CD1c-positive myeloid dendritic cell (primary cell): ENCODE results near the gene NKX6-1.

Source experiments
- DNase-seq: peaks from one replicate; pipeline ENCODE4 v3.0.0-alpha.2; 2016; ENCODE audit errors: extremely low spot score

NKX6-1 gene

GRCh38 chr4:84479663-84480062 lies 19.4 kb downstream of the NKX6-1 start:
- no peak for DNase-seq

DNA sequence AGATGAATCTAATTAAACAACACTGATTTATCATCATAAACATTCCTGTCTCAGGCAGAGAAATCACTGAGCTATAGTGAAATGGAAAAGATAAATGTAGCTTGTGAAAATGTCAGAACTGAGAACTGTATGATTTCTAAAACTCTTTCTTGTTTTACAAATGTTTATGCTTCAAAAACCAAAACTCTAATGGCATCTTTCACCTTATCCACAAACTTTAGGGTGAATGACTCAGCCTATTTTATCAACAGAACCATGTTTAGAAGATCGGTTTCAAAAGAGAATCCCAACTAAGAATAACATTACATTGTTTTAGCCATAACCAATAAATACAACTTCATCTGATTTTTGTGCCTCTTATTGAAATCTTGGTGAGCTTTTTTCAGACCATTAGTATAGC lies 21.4 kb downstream of the NKX6-1 start:
- DNase-seq = no peak

GRCh38 chr4:84474107-84474506 lies 25.0 kb downstream of the NKX6-1 start:
- DNase-seq = no peak

DNA sequence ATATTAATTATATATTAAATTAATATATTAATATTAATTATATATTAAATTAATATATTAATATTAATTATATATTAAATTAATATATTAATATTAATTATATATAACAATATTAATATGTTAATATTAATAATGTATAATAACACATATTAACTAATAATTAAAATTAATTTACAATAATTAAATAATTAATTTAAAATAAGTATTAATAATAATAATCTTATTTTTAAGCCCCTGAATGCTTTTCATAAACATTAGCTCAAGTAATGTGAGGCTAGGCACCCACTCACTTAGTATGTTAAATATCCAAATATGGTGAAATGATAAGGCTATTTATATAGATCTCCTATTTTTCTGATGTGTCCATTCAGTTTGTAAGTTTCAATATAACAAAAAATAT lies 26.9 kb downstream of the NKX6-1 start:
- DNase-seq = no peak

DNA sequence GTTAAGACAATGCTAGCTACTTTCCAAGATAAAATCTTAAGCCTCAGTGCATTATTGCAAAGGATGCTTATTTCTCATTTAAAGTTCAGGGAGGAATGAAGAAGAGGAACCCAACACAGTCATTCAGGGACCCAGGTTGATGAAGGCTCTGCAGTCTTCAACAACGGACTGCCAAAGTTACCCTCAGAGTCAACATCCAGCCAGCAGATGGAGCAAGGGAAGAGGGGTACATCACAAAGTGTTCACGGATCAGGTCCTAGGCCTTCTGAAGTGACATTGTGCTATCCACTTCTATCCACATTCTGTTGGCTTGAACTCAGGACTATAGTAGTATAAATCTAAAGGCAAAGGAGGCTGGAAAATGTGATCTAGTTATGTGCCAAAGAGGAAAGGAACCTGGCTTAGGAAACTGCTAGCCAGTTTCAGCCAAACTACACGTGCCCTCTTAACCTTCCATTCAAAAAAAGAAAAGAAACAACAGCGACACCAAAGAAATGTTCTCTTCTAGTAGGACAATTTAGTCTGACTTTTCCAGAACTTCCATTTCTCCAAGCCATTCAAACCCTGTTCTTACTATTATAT lies 28.8 kb downstream of the NKX6-1 start:
- no peak for DNase-seq

DNA sequence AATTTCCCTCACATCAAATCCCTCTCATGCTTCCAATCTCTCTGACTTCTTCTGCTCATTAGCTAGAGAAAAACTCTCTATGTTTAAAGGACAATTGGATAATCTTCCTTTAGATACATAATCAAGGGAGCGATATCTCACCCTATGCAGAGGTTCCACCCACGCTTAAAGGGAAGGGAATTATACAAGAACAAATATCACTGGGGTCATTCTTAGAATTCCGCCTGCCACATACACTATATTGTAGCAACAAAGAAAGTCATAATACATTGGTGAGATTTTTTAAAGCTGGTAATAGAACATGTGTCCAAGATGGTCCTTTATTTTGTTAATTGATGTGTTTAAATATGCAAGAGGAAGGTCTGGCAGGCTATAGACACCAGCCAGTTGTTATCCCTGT lies 31.5 kb downstream of the NKX6-1 start:
- no peak for DNase-seq

DNA sequence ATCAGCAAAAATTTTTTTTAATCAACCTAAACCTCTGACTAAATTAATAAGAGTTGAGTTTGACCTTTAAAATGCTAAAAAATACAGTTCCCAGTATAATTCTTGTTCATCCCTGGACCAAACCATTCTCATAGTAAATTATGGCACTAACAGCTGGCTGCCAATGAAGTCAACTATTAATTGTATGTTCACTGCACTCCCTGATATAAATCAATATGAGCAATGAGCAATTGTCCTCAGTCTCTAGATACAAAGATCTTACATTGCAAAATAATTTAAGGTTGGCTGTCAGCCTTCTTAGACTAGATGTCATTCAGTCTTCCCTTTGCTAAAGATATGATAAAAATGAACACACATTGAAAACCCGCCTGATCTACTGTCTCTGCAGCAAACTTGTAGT lies 39.3 kb downstream of the NKX6-1 start:
- no peak for DNase-seq

GRCh38 chr4:84456157-84456556 lies 42.9 kb downstream of the NKX6-1 start:
- no peak for DNase-seq

GRCh38 chr4:84455697-84456096 lies 43.4 kb downstream of the NKX6-1 start:
- DNase-seq = no peak

GRCh38 chr4:84451546-84451945 lies 47.5 kb downstream of the NKX6-1 start:
- DNase-seq = no peak

DNA sequence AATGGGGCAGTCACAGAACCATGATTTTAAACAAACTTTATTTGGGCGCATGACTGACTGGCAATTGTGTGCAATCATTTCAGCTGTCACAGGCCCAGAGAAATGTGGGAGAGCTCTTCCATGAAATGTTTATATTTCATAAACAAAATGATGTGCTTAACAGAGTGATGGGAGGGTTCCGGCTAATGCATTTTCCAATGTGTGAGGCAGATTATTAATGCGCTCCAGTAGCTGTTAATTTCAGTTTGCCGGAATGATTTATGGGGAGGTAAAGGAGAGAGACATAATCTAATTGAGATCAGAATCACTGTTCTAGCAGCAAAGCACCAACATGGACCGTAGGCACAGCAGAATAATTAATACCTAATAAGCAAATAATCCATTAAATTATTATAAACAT lies 55.6 kb downstream of the NKX6-1 start:
- DNase-seq = no peak

GRCh38 chr4:84442778-84443177 lies 56.3 kb downstream of the NKX6-1 start:
- no peak for DNase-seq
